H9 (cell line): ENCODE measurements around the gene FCN1. TPM values are rescaled to one million over a fixed set of nuclear protein-coding genes. Genes with fewer than 3 reads are reported as not detected.

Experiments used
- DNase-seq: peaks from one replicate; pipeline ENCODE4 v3.0.0-alpha.2; 2017
- H2AFZ ChIP-seq: one replicate; pipeline ENCODE4 v1.6.1; 2013; ENCODE audit warnings: mild to moderate bottlenecking, low read length, control low read depth, moderate library complexity
- H2AK5ac ChIP-seq: 2 replicates; pipeline ENCODE4 v1.6.1; 2013; ENCODE audit warnings: low read length, control low read depth, mixed read lengths; ENCODE audit not compliant: insufficient read length
- H2BK120ac ChIP-seq: one replicate; pipeline ENCODE4 v1.6.1; 2013; ENCODE audit warnings: low read depth, mild to moderate bottlenecking, low read length, control low read depth, inconsistent platforms; ENCODE audit not compliant: poor library complexity, severe bottlenecking
- H2BK12ac ChIP-seq: 2 replicates; pipeline ENCODE4 v1.6.1; 2013; ENCODE audit warnings: low read length, control low read depth, mixed read lengths, low read depth; ENCODE audit not compliant: insufficient read length
- H2BK15ac ChIP-seq: 2 replicates; pipeline ENCODE4 v1.6.1; 2013; ENCODE audit warnings: low read depth, low read length, control low read depth
- H2BK20ac ChIP-seq: one replicate; pipeline ENCODE4 v1.6.1; 2013; ENCODE audit warnings: low read depth, mild to moderate bottlenecking, low read length, control low read depth, inconsistent platforms; ENCODE audit not compliant: poor library complexity, severe bottlenecking
- H2BK5ac ChIP-seq: 2 replicates; pipeline ENCODE4 v1.6.1; 2013; ENCODE audit warnings: low read length, control low read depth, mixed read lengths; ENCODE audit not compliant: insufficient read length
- H3K14ac ChIP-seq: 2 replicates; pipeline ENCODE4 v1.6.1; 2013; ENCODE audit warnings: low read length, control low read depth; ENCODE audit not compliant: insufficient read depth
- H3K18ac ChIP-seq: 2 replicates; pipeline ENCODE4 v1.6.1; 2013; ENCODE audit warnings: low read depth, mild to moderate bottlenecking, mixed read lengths, low read length, control low read depth; ENCODE audit not compliant: insufficient read length
- H3K23ac ChIP-seq: 2 replicates; pipeline ENCODE4 v1.6.1; 2013; ENCODE audit warnings: low read length, control low read depth, mixed read lengths, low read depth; ENCODE audit not compliant: insufficient read length
- H3K23me2 ChIP-seq: 2 replicates; pipeline ENCODE4 v1.6.1; 2013; ENCODE audit warnings: low read depth, mild to moderate bottlenecking, mixed read lengths, low read length, control low read depth; ENCODE audit not compliant: insufficient read length, poor library complexity, severe bottlenecking
- H3K27ac ChIP-seq: 2 replicates; pipeline ENCODE4 v1.5.1; 2013; ENCODE audit warnings: low read length, control low read depth, mixed read lengths, low read depth; ENCODE audit not compliant: insufficient read length
- H3K27me3 ChIP-seq: 2 replicates; pipeline ENCODE4 v1.6.1; 2013; ENCODE audit warnings: low read length, control low read depth, inconsistent platforms; ENCODE audit not compliant: insufficient read depth
- H3K4ac ChIP-seq: 2 replicates; pipeline ENCODE4 v1.6.1; 2013; ENCODE audit warnings: low read depth, mild to moderate bottlenecking, control low read depth, inconsistent platforms, low read length, moderate library complexity
- H3K4me1 ChIP-seq: 2 replicates; pipeline ENCODE4 v1.6.1; 2013; ENCODE audit warnings: low read length, control low read depth, inconsistent platforms; ENCODE audit not compliant: insufficient read depth
- H3K4me2 ChIP-seq: 2 replicates; pipeline ENCODE4 v1.6.1; 2013; ENCODE audit warnings: low read length, control low read depth, mixed read lengths; ENCODE audit not compliant: insufficient read length, insufficient read depth
- H3K56ac ChIP-seq: 2 replicates; pipeline ENCODE4 v1.6.1; 2013; ENCODE audit warnings: low read depth, mild to moderate bottlenecking, mixed read lengths, low read length, control low read depth; ENCODE audit not compliant: insufficient read length
- H3K79me1 ChIP-seq: 2 replicates; pipeline ENCODE4 v1.6.1; 2013; ENCODE audit warnings: low read depth, mild to moderate bottlenecking, moderate library complexity, low read length, control low read depth, inconsistent platforms; ENCODE audit not compliant: insufficient read depth, poor library complexity, severe bottlenecking
- H3K79me2 ChIP-seq: 2 replicates; pipeline ENCODE4 v1.6.1; 2013; ENCODE audit warnings: low read length, control low read depth, inconsistent platforms; ENCODE audit not compliant: insufficient read depth
- H3K9ac ChIP-seq: 2 replicates; pipeline ENCODE4 v1.6.1; 2013; ENCODE audit warnings: low read length, control low read depth, mixed read lengths; ENCODE audit not compliant: insufficient read length; ENCODE audit errors: extremely low read depth
- H3K9me3 ChIP-seq: one replicate; pipeline ENCODE4 v1.6.1; 2013; ENCODE audit warnings: low read depth, low read length, inconsistent platforms; ENCODE audit not compliant: control insufficient read depth
- H3T11ph ChIP-seq: one replicate; pipeline ENCODE4 v1.6.1; 2013; ENCODE audit warnings: mild to moderate bottlenecking, low read length, control low read depth, inconsistent platforms
- H4K20me1 ChIP-seq: one replicate; pipeline ENCODE4 v1.6.1; 2013; ENCODE audit not compliant: control insufficient read depth, insufficient read length, insufficient read depth
- H4K5ac ChIP-seq: 2 replicates; pipeline ENCODE4 v1.6.1; 2013; ENCODE audit warnings: low read depth, mild to moderate bottlenecking, mixed read lengths, low read length, control low read depth; ENCODE audit not compliant: insufficient read length
- H4K8ac ChIP-seq: replicated peaks from 2 replicates; pipeline ENCODE4 v1.6.1; 2013; ENCODE audit warnings: low read length, control low read depth, mixed read lengths, low read depth; ENCODE audit not compliant: insufficient read length
- H4K91ac ChIP-seq: 2 replicates; pipeline ENCODE4 v1.6.1; 2013; ENCODE audit warnings: low read depth, mild to moderate bottlenecking, moderate library complexity, mixed read lengths, low read length, control low read depth; ENCODE audit not compliant: insufficient read length
- H3K27ac Mint-ChIP-seq, 3 experiments: 2 replicates in 2 of 3; 3 replicates in 1 of 3; pipeline ENCODE4 v1.8.0; 2020 to 2021; ENCODE audit warnings: mixed read lengths in 3 of 3, mild to moderate bottlenecking in 1 of 3, moderate library complexity in 1 of 3
- H3K27me3 Mint-ChIP-seq: 2 replicates; pipeline ENCODE4 v1.8.0; 2021; ENCODE audit warnings: low read depth, mild to moderate bottlenecking, moderate library complexity, mixed read lengths
- H3K36me3 Mint-ChIP-seq, 3 experiments: 2 replicates in 2 of 3; 3 replicates in 1 of 3; pipeline ENCODE4 v1.8.0; 2020 to 2021; ENCODE audit warnings: low read depth in 3 of 3, mixed read lengths in 3 of 3; ENCODE audit not compliant: insufficient read depth in 1 of 3
- H3K4me1 Mint-ChIP-seq, 2 experiments: 2 replicates each; pipeline ENCODE4 v1.8.0; 2020; ENCODE audit warnings: mixed read lengths in 2 of 2
- H3K4me3 Mint-ChIP-seq, 2 experiments: 2 replicates in 1 of 2; 3 replicates in 1 of 2; pipeline ENCODE4 v1.8.0; 2020 to 2021; ENCODE audit warnings: mild to moderate bottlenecking in 2 of 2, mixed read lengths in 2 of 2, moderate library complexity in 1 of 2
- H3K9me3 Mint-ChIP-seq, 2 experiments: 2 replicates in 1 of 2; 3 replicates in 1 of 2; pipeline ENCODE4 v1.8.0; 2020; ENCODE audit warnings: mild to moderate bottlenecking in 2 of 2, mixed read lengths in 2 of 2, moderate library complexity in 1 of 2
- CTCF ChIP-seq: fragments of 200-600 bp; sonication (generic); conservative IDR thresholded peaks from 3 replicates; pipeline ENCODE4 v1.8.0; 2021; ENCODE audit warnings: antibody characterized with exemption, mild to moderate bottlenecking
- WGBS: extraction: QIAGEN DNeasy Blood & Tissue Kit; methylation state at CpG from one replicate; pipeline ENCODE4 v1.1.7; 2013; ENCODE audit warnings: missing lambda C conversion rate, low lambda C conversion rate, mixed read lengths; ENCODE audit not compliant: insufficient read length; ENCODE audit errors: extremely low coverage; 5-methylcytosine and 5-hydroxymethylcytosine counted together
- total RNA-seq: library from RNA; stranded (reverse); gene quantifications from 2 replicates; pipeline ENCODE4 v1.2.1, GENCODE V29; 2021

FCN1 gene
- total RNA-seq, 1 experiment from 2014 or later = not detected

DNA sequence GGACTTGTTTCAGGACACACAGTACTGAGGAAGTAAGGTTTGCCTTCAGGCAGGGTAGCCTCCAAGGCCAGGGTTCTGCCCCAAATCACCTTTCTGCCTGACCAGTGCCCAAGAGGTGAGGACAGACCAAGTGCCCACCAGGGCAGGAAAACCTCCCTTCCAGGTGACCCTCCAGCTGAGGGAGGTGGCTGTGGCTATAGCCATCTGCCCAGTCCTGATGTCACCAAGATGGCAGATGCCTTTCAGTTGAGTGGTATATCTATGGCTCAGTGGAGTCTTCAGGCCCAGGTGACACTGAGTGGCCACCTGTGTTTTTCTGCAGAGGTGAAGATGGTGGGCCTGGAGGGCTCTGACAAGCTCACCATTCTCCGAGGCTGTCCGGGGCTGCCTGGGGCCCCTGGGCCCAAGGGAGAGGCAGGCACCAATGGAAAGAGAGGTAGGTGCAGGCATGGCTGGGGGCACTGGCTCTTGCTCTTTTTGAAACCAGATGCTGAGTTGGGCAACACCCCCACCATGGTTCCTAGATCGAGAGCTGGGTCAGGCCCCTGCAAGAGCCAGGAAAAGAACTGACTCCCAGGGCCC, 35.4 kb downstream of the FCN1 start:
- Mint-ChIP-seq H3K36me3 (no peaks in the 10 kb centered on the region), H3K27me3 (no peaks in the 10 kb centered on the region; the same call in none of the 2 replicates), H3K27ac (no peak overlapping the region), H3K4me3 (no peak overlapping the region), H3K9me3 (no peaks in the 10 kb centered on the region), H3K4me1 (no peaks in the 10 kb centered on the region)
- H3K14ac ChIP-seq = no peak overlapping the region
- no peaks in the 10 kb centered on the region for H3K79me2 ChIP-seq
- H4K8ac ChIP-seq = no peak overlapping the region
- H3K4ac ChIP-seq = no peak overlapping the region
- no peak overlapping the region for H3K27ac ChIP-seq
- no peak overlapping the region for H4K5ac ChIP-seq
- H2AFZ ChIP-seq = no peak overlapping the region
- no peak overlapping the region for H3T11ph ChIP-seq
- TF ChIP-seq CTCF = no peak
- H3K4me1 ChIP-seq = no peaks in the 10 kb centered on the region
- no peak overlapping the region for H2AK5ac ChIP-seq
- no peak overlapping the region for H2BK12ac ChIP-seq
- H2BK15ac ChIP-seq = no peak overlapping the region
- H3K56ac ChIP-seq = no peak overlapping the region
- H3K18ac ChIP-seq = no peak overlapping the region
- no peak overlapping the region for H2BK5ac ChIP-seq
- H3K9me3 ChIP-seq = no peaks in the 10 kb centered on the region
- H3K79me1 ChIP-seq = no peaks in the 10 kb centered on the region
- H3K27me3 ChIP-seq = no peaks in the 10 kb centered on the region
- WGBS = no CpG with 5 or more reads among the region's 3 CpGs
- no peak overlapping the region for H3K23ac ChIP-seq
- H3K23me2 ChIP-seq = no peaks in the 10 kb centered on the region
- no peak overlapping the region for H3K4me2 ChIP-seq
- no peak for DNase-seq
- no peak overlapping the region for H2BK120ac ChIP-seq
- no peak overlapping the region for H4K91ac ChIP-seq
- H2BK20ac ChIP-seq = no peak overlapping the region
- H3K9ac ChIP-seq = no peak overlapping the region
- H4K20me1 ChIP-seq = no peaks in the 10 kb centered on the region
